Activated CD4-positive, alpha-beta memory T cell treated with anti-CD3 and anti-CD28 coated beads for 36 hours (primary cell): ENCODE measurements around the gene TMEM208. TPM values are rescaled to one million over a fixed set of nuclear protein-coding genes. Genes with fewer than 3 reads are reported as not detected.

Experiments used
- CTCF ChIA-PET: fragments of 350-600 bp; sonication (Branson Sonifier 250); formaldehyde crosslinking; loops from one replicate; lab custom pipeline; 2021; ENCODE audit warnings: antibody characterized with exemption, inconsistent platforms; lab: Charles Lee
- POLR2A ChIA-PET: fragments of 350-600 bp; sonication (Branson Sonifier 250); formaldehyde crosslinking; loops from one replicate; lab custom pipeline; 2021; ENCODE audit warnings: antibody characterized with exemption; lab: Charles Lee
- DNase-seq: peaks from one replicate; pipeline ENCODE4 v3.0.0-alpha.2; 2020
- H3K27ac Mint-ChIP-seq: one replicate; pipeline ENCODE4 v1.8.0; 2021; ENCODE audit warnings: mixed read lengths
- H3K27me3 Mint-ChIP-seq: one replicate; pipeline ENCODE4 v1.8.0; 2021; ENCODE audit warnings: mixed read lengths
- H3K36me3 Mint-ChIP-seq: one replicate; pipeline ENCODE4 v1.8.0; 2021; ENCODE audit warnings: mixed read lengths
- H3K4me1 Mint-ChIP-seq: one replicate; pipeline ENCODE4 v1.8.0; 2021; ENCODE audit warnings: low read depth, mixed read lengths
- H3K4me3 Mint-ChIP-seq: one replicate; pipeline ENCODE4 v1.8.0; 2021; ENCODE audit warnings: mild to moderate bottlenecking, mixed read lengths
- H3K9me3 Mint-ChIP-seq: one replicate; pipeline ENCODE4 v1.8.0; 2021; ENCODE audit warnings: mixed read lengths
- intact Hi-C: fragments of 100-400 bp; cut with micrococcal nuclease; formaldehyde crosslinking; loops from one replicate; pipeline ENCODE4 v1.15.1; 2023
- total RNA-seq, 2 experiments: library from RNA; stranded (reverse); gene quantifications; one replicate each; pipeline ENCODE4 v1.2.3, GENCODE V29; 2021

TMEM208 gene
- total RNA-seq, 2 experiments from 2014 or later: 36.7 to 39.3 TPM

GRCh38 chr16:67201411-67202345, 25.3 kb upstream of the TMEM208 start:
- Mint-ChIP-seq H3K27ac (no peak overlapping the region), H3K4me1 (peaks cover 2% of the 10 kb centered on the region), H3K9me3 (no peaks in the 10 kb centered on the region), H3K27me3 (no peaks in the 10 kb centered on the region), H3K4me3 (no peak overlapping the region), H3K36me3 (peaks cover 9% of the 10 kb centered on the region)
- ChIA-PET POLR2A (no interaction called here), CTCF (no interaction called here)
- DNase-seq: no peak
- intact Hi-C loops: no loop called here

GRCh38 chr16:67202426-67202825, 24.5 kb upstream of the TMEM208 start:
- Mint-ChIP-seq H3K27ac (no peak overlapping the region), H3K27me3 (no peaks in the 10 kb centered on the region), H3K4me3 (no peak overlapping the region), H3K4me1 (no peaks in the 10 kb centered on the region), H3K9me3 (no peaks in the 10 kb centered on the region), H3K36me3 (peaks cover 7% of the 10 kb centered on the region)
- POLR2A ChIA-PET: no interaction called here
- CTCF ChIA-PET: no interaction called here
- intact Hi-C loops: no loop called here
- DNase-seq: no peak

GRCh38 chr16:67202956-67203493, 23.9 kb upstream of the TMEM208 start:
- intact Hi-C loops: no loop called here
- Mint-ChIP-seq H3K27ac (no peak overlapping the region), H3K27me3 (no peaks in the 10 kb centered on the region), H3K9me3 (no peaks in the 10 kb centered on the region), H3K4me3 (no peak overlapping the region), H3K36me3 (peaks cover 7% of the 10 kb centered on the region), H3K4me1 (no peaks in the 10 kb centered on the region)
- no peak for DNase-seq
- POLR2A ChIA-PET: no interaction called here
- CTCF ChIA-PET: no interaction called here

GRCh38 chr16:67204076-67204475, 22.9 kb upstream of the TMEM208 start:
- intact Hi-C loops: no loop called here
- ChIA-PET POLR2A (no interaction called here), CTCF (interaction anchor here (0.6 to 1.2 kb wide), 3 partner anchors 49 to 270 kb away, joined by 3 to 4 read pairs (median 3); partner anchors contain the start of gene CIAO2B)
- H3K4me1 Mint-ChIP-seq: no peaks in the 10 kb centered on the region
- peaks cover 7% of the 10 kb centered on the region for H3K36me3 Mint-ChIP-seq
- no peak overlapping the region for H3K4me3 Mint-ChIP-seq
- no peak for DNase-seq
- H3K27me3 Mint-ChIP-seq: no peaks in the 10 kb centered on the region
- H3K9me3 Mint-ChIP-seq: no peaks in the 10 kb centered on the region
- no peak overlapping the region for H3K27ac Mint-ChIP-seq

- H3K4me3 Mint-ChIP-seq: no peak overlapping the region
- POLR2A ChIA-PET: interaction anchor here (0.8 to 1.6 kb wide), 2 partner anchors 8 to 27 kb away, joined by 3 to 4 read pairs; no protein-coding TSS in a partner anchor
- no peaks in the 10 kb centered on the region for H3K9me3 Mint-ChIP-seq
- H3K27ac Mint-ChIP-seq: peak overlapping the region; percentile 9
- CTCF ChIA-PET: no interaction called here
- no peaks in the 10 kb centered on the region for H3K27me3 Mint-ChIP-seq
- intact Hi-C loops: no loop called here
- no peak for DNase-seq
- H3K4me1 Mint-ChIP-seq: no peaks in the 10 kb centered on the region
- H3K36me3 Mint-ChIP-seq: peaks cover 3% of the 10 kb centered on the region
Measured at GRCh38 chr16:67206129-67206837, 20.6 kb upstream of the TMEM208 start.

- intact Hi-C loops: no loop called here
- ChIA-PET CTCF (no interaction called here), POLR2A (interaction anchor here (0.8 to 1.6 kb wide), 2 partner anchors 9 to 26 kb away, joined by 3 to 4 read pairs; no protein-coding TSS in a partner anchor)
- no peaks in the 10 kb centered on the region for H3K36me3 Mint-ChIP-seq
- H3K27ac Mint-ChIP-seq: peak overlapping the region; percentile 9
- no peaks in the 10 kb centered on the region for H3K4me1 Mint-ChIP-seq
- H3K4me3 Mint-ChIP-seq: no peak overlapping the region
- H3K9me3 Mint-ChIP-seq: no peaks in the 10 kb centered on the region
- no peaks in the 10 kb centered on the region for H3K27me3 Mint-ChIP-seq
- DNase-seq: no peak
Measured at GRCh38 chr16:67206838-67207248, 20.1 kb upstream of the TMEM208 start.

GRCh38 chr16:67207249-67208091, 19.5 kb upstream of the TMEM208 start:
- H3K4me3 Mint-ChIP-seq: no peak overlapping the region
- H3K27ac Mint-ChIP-seq: no peak overlapping the region
- no peaks in the 10 kb centered on the region for H3K36me3 Mint-ChIP-seq
- intact Hi-C loops: no loop called here
- H3K27me3 Mint-ChIP-seq: no peaks in the 10 kb centered on the region
- no peak for DNase-seq
- CTCF ChIA-PET: interaction anchor here (0.8 to 2.0 kb wide), 2 partner anchors 9 to 52 kb away, joined by 3 to 6 read pairs; no protein-coding TSS in a partner anchor
- H3K9me3 Mint-ChIP-seq: no peaks in the 10 kb centered on the region
- POLR2A ChIA-PET: interaction anchor here (1.6 to 2.5 kb wide), 2 partner anchors 9 to 19 kb away, joined by 4 to 8 read pairs; partner anchors contain the start of gene TMEM208
- H3K4me1 Mint-ChIP-seq: no peaks in the 10 kb centered on the region

- Mint-ChIP-seq H3K9me3 (no peaks in the 10 kb centered on the region), H3K27me3 (no peaks in the 10 kb centered on the region), H3K4me3 (no peak overlapping the region), H3K27ac (no peak overlapping the region), H3K36me3 (no peaks in the 10 kb centered on the region), H3K4me1 (no peaks in the 10 kb centered on the region)
- no peak for DNase-seq
- POLR2A ChIA-PET: interaction anchor here (2.5 kb wide), 1 partner anchor 18 kb away, joined by 8 read pairs; the partner anchor contains the start of gene TMEM208
- CTCF ChIA-PET: interaction anchor here (2.0 kb wide), 1 partner anchor 10 kb away, joined by 6 read pairs; no protein-coding TSS in a partner anchor
- intact Hi-C loops: no loop called here
Measured at GRCh38 chr16:67208154-67208896, 18.6 kb upstream of the TMEM208 start.

- no peak overlapping the region for H3K4me3 Mint-ChIP-seq
- CTCF ChIA-PET: interaction anchor here (1.6 to 2.0 kb wide), 2 partner anchors 11 to 15 kb away, joined by 3 to 6 read pairs; no protein-coding TSS in a partner anchor
- POLR2A ChIA-PET: interaction anchor here (1.4 to 2.5 kb wide), 2 partner anchors 17 to 38 kb away, joined by 3 to 8 read pairs; partner anchors contain the start of gene TMEM208
Measured at GRCh38 chr16:67209565-67209964, 17.4 kb upstream of the TMEM208 start.

GRCh38 chr16:67210069-67210937, 16.6 kb upstream of the TMEM208 start:
- no peaks in the 10 kb centered on the region for H3K4me1 Mint-ChIP-seq
- no peak overlapping the region for H3K27ac Mint-ChIP-seq
- H3K27me3 Mint-ChIP-seq: no peaks in the 10 kb centered on the region

More at GRCh38 chr16:67209565-67209964, 17.4 kb upstream of the TMEM208 start:
- intact Hi-C loops: no loop called here
- H3K27me3 Mint-ChIP-seq: no peaks in the 10 kb centered on the region
- no peak for DNase-seq
- no peak overlapping the region for H3K27ac Mint-ChIP-seq
- H3K9me3 Mint-ChIP-seq: no peaks in the 10 kb centered on the region
- no peaks in the 10 kb centered on the region for H3K36me3 Mint-ChIP-seq
- H3K4me1 Mint-ChIP-seq: no peaks in the 10 kb centered on the region

More at GRCh38 chr16:67210069-67210937, 16.6 kb upstream of the TMEM208 start:
- Mint-ChIP-seq H3K9me3 (no peaks in the 10 kb centered on the region), H3K4me3 (no peak overlapping the region), H3K36me3 (no peaks in the 10 kb centered on the region)
- ChIA-PET POLR2A (interaction anchor here (1.4 kb wide), 1 partner anchor 38 kb away, joined by 3 read pairs; no protein-coding TSS in a partner anchor), CTCF (interaction anchor here (1.6 kb wide), 1 partner anchor 15 kb away, joined by 3 read pairs; no protein-coding TSS in a partner anchor)
- DNase-seq: no peak
- intact Hi-C loops: no loop called here
